HG03442 (cell line): ENCODE data around the gene XDH.

Experiments used
- ATAC-seq: cut with Tn5 transposase; IDR thresholded peaks from one replicate; pipeline ENCODE4 v1.9.1; 2021; ENCODE audit warnings: mild to moderate bottlenecking, moderate library complexity; ENCODE audit not compliant: unreplicated experiment

XDH gene

GRCh38 chr2:31414601-31415241 is at the start of gene XDH:
Gene XDH (minus strand): TSS chr2:31414742. CDS start chr2:31414666, 76 bp downstream.
- no peak for ATAC-seq

GRCh38 chr2:31457651-31458050 is 43.1 kb upstream of the XDH start:
- no peak for ATAC-seq

- ATAC-seq, result no peak
These were observed 32.3 kb upstream of the XDH start for GRCh38 chr2:31446848-31447247.

- no peak for ATAC-seq
These were observed 27.8 kb upstream of the XDH start for GRCh38 chr2:31442376-31442775.

GRCh38 chr2:31440764-31441163 is 26.2 kb upstream of the XDH start:
- ATAC-seq, result no peak

GRCh38 chr2:31434911-31435310 is 20.4 kb upstream of the XDH start:
- no peak for ATAC-seq

GRCh38 chr2:31433541-31433940 is 19.0 kb upstream of the XDH start:
- ATAC-seq, result no peak

GRCh38 chr2:31430439-31431165 is 16.1 kb upstream of the XDH start:
- ATAC-seq, result no peak

GRCh38 chr2:31429759-31430438 is 15.4 kb upstream of the XDH start:
- no peak for ATAC-seq

GRCh38 chr2:31429040-31429439 is 14.5 kb upstream of the XDH start:
- ATAC-seq, result no peak

GRCh38 chr2:31428001-31428418 is 13.5 kb upstream of the XDH start:
- ATAC-seq, result no peak

GRCh38 chr2:31426096-31426495 is 11.6 kb upstream of the XDH start:
- no peak for ATAC-seq

- ATAC-seq, result no peak
These were observed 7.1 kb upstream of the XDH start for GRCh38 chr2:31421634-31422033.

- no peak for ATAC-seq
These were observed 6.4 kb upstream of the XDH start for GRCh38 chr2:31420936-31421335.

- ATAC-seq, result no peak
These were observed 4.8 kb upstream of the XDH start for GRCh38 chr2:31419386-31419785.

GRCh38 chr2:31415421-31415820 is 879 bp upstream of the XDH start:
- ATAC-seq, result no peak

GRCh38 chr2:31413862-31414550 is 536 bp downstream of the XDH start:
- no peak for ATAC-seq

- no peak for ATAC-seq
These were observed 1.5 kb downstream of the XDH start for GRCh38 chr2:31413025-31413424.

GRCh38 chr2:31411771-31412170 is 2.8 kb downstream of the XDH start:
- no peak for ATAC-seq

GRCh38 chr2:31406593-31407385 is 7.8 kb downstream of the XDH start:
- ATAC-seq, result no peak

- ATAC-seq, result no peak
These were observed 9.7 kb downstream of the XDH start for GRCh38 chr2:31404827-31405226.
